ENCODE results near the gene ZP2. TPM values are rescaled to one million over a fixed set of nuclear protein-coding genes. Genes with fewer than 3 reads are reported as not detected.
A peak's percentile ranks its signal among the peaks of the same experiment; 100 is the strongest.

Gene ZP2
- total and polyA plus RNA-seq, 8 donors, result 0.05 to 0.55 TPM; not detected in 6

DNA sequence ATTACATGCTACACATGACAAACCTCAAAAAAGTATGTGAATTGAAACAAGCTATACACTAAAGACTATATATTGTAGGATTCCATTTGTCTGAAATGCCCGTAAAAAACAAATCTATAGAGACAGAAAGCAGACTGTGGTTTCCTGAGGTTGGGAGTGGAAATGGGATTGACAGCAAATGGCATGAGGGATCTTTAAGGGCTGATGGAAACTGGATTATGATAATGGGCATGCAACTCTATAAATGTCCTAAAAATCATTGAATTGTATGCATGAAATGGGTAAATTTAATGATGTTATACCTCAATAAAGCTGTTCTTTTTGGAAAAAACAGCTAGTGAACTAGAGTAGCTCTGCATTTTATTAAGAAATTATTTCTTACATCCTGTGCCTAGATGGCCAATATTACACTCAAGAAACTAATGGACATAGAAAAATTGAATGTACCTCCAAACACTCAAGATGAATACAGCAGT is 21.7 kb upstream of the ZP2 start:
- Histone ChIP-seq H3K27me3 (peaks cover 0 to 11% (median 0%) of the 10 kb centered on the region in 3 donors), H3K9me3 (no peaks in the 10 kb centered on the region), H3K36me3 (no peaks in the 10 kb centered on the region), H3K27ac (no peak overlapping the region), H3K4me1 (no peaks in the 10 kb centered on the region), H3K4me3 (no peak overlapping the region)
- WGBS, 5 donors, result 93 to 100% (median 98%) methylated on average over 1 of the region's 1 CpG
- DNase-seq, result no peak
- TF ChIP-seq POLR2A (IDR thresholded peaks at IDR 0.05) (no peak), EP300 (IDR thresholded peaks at IDR 0.05) (no peak), POLR2AphosphoS5 (IDR thresholded peaks at IDR 0.05) (no peak)
- TF ChIP-seq, protein P1, sequence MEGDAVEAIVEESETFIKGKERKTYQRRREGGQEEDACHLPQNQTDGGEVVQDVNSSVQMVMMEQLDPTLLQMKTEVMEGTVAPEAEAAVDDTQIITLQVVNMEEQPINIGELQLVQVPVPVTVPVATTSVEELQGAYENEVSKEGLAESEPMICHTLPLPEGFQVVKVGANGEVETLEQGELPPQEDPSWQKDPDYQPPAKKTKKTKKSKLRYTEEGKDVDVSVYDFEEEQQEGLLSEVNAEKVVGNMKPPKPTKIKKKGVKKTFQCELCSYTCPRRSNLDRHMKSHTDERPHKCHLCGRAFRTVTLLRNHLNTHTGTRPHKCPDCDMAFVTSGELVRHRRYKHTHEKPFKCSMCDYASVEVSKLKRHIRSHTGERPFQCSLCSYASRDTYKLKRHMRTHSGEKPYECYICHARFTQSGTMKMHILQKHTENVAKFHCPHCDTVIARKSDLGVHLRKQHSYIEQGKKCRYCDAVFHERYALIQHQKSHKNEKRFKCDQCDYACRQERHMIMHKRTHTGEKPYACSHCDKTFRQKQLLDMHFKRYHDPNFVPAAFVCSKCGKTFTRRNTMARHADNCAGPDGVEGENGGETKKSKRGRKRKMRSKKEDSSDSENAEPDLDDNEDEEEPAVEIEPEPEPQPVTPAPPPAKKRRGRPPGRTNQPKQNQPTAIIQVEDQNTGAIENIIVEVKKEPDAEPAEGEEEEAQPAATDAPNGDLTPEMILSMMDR (IDR thresholded peaks at IDR 0.05), result no peak
- intact Hi-C loops (cut with DNase I; ENCODE audit: low total_unique reads), result no loop called here

- no peak overlapping the region for H3K4me3 ChIP-seq
- intact Hi-C loops (cut with DNase I; ENCODE audit: low total_unique reads), result no loop called here
- H3K36me3 ChIP-seq, result no peaks in the 10 kb centered on the region
- H3K9me3 ChIP-seq, result no peaks in the 10 kb centered on the region
- H3K4me1 ChIP-seq, result no peaks in the 10 kb centered on the region
- H3K27ac ChIP-seq, result no peak overlapping the region
- DNase-seq, result no peak
- no peak for TF ChIP-seq EP300 (IDR thresholded peaks at IDR 0.05)
- WGBS, 5 donors, result 50 to 64% (median 54%) methylated on average over 2 of the region's 2 CpGs
- peaks cover 0 to 11% (median 0%) of the 10 kb centered on the region in 3 donors for H3K27me3 ChIP-seq
Observed at GRCh38 chr16:21228361-21228872, 17.0 kb upstream of the ZP2 start.

GRCh38 chr16:21227866-21228265 is 16.5 kb upstream of the ZP2 start:
- Histone ChIP-seq H3K4me3 (no peak overlapping the region), H3K27ac (no peak overlapping the region), H3K9me3 (no peaks in the 10 kb centered on the region), H3K36me3 (no peaks in the 10 kb centered on the region), H3K4me1 (no peaks in the 10 kb centered on the region), H3K27me3 (peaks cover 0 to 11% (median 0%) of the 10 kb centered on the region in 3 donors)
- TF ChIP-seq POLR2AphosphoS5 (IDR thresholded peaks at IDR 0.05) (no peak), EP300 (IDR thresholded peaks at IDR 0.05) (no peak), POLR2A (IDR thresholded peaks at IDR 0.05) (no peak)
- TF ChIP-seq, protein P1 (IDR thresholded peaks at IDR 0.05), result no peak
- intact Hi-C loops (cut with DNase I; ENCODE audit: low total_unique reads), result no loop called here
- DNase-seq, result no peak

GRCh38 chr16:21226749-21227148 is 15.4 kb upstream of the ZP2 start:
- H3K4me1 ChIP-seq, result no peaks in the 10 kb centered on the region
- peaks cover 0 to 11% (median 0%) of the 10 kb centered on the region in 3 donors for H3K27me3 ChIP-seq
- H3K27ac ChIP-seq, result no peak overlapping the region
- TF ChIP-seq POLR2AphosphoS5 (IDR thresholded peaks at IDR 0.05) (no peak), EP300 (IDR thresholded peaks at IDR 0.05) (no peak)
- TF ChIP-seq, protein P1 (IDR thresholded peaks at IDR 0.05), result no peak
- no peaks in the 10 kb centered on the region for H3K36me3 ChIP-seq
- H3K4me3 ChIP-seq, result no peak overlapping the region
- intact Hi-C loops (cut with DNase I; ENCODE audit: low total_unique reads), result no loop called here
- no peaks in the 10 kb centered on the region for H3K9me3 ChIP-seq
- peak in 1 of 2 donors; percentile 14 for DNase-seq

DNA sequence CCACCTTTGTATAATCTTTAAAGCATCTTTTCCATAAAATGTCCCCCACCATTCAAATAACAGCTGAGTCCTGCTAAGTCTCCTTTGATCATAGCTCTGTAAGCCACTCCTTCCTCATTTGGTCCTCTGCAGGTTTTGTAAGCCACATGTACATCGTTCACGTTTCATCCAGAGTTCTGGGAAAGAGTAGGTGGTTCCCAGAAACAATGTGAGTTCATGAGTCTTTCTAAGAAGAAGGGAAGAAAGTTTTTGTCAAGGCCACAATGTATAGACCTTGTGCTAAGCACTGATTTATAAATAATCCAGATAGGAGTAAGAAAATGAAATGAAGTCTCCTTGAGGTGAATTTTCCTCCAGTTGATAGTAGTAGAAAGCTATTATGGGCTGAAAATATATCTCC is 13.4 kb upstream of the ZP2 start:
- 50 to 85% (median 71%) methylated on average over 2 of the region's 2 CpGs for WGBS, 5 donors
- Histone ChIP-seq H3K27me3 (peaks cover 0 to 5% (median 0%) of the 10 kb centered on the region in 3 donors), H3K9me3 (no peaks in the 10 kb centered on the region), H3K4me1 (no peaks in the 10 kb centered on the region), H3K27ac (no peak overlapping the region), H3K4me3 (no peak overlapping the region), H3K36me3 (no peaks in the 10 kb centered on the region)
- TF ChIP-seq, protein P1 (IDR thresholded peaks at IDR 0.05), result no peak
- no peak for TF ChIP-seq EP300 (IDR thresholded peaks at IDR 0.05)
- no peak for TF ChIP-seq POLR2A (IDR thresholded peaks at IDR 0.05)
- TF ChIP-seq POLR2AphosphoS5 (IDR thresholded peaks at IDR 0.05), result no peak
- intact Hi-C loops (cut with DNase I; ENCODE audit: low total_unique reads), result no loop called here
- DNase-seq, result no peak
